Measurements from ENCODE around the gene SPTB.

The SPTB gene

DNA sequence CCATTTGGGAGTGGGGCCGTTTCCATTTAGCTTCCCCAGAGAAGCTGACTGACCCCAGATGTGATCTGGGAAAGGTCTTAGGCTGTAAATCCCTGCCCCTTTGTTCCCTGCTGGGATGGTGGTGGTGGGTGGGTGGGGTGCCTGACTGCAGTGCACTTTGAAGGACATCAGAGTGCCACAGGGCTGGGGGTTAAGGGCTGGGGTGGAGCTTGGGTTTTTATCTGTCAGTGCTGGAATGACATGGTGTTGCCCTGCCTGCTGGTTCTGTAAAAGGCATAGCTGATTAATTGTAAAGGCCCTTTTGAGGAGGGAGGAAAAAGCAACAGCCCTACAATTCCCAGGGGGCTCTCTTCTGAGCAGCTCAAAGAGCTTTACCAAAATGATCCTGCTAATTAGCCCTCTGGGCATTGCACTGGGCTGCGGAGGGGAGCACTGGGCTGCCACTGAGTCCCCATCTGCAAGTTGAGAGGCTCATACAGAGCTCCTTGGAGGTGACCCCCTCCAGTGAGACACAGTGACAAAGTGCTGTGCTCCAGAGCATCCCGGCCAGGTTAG, 154.4 kb downstream of the SPTB start:
- DNase-seq, result peak; percentile 43

DNA sequence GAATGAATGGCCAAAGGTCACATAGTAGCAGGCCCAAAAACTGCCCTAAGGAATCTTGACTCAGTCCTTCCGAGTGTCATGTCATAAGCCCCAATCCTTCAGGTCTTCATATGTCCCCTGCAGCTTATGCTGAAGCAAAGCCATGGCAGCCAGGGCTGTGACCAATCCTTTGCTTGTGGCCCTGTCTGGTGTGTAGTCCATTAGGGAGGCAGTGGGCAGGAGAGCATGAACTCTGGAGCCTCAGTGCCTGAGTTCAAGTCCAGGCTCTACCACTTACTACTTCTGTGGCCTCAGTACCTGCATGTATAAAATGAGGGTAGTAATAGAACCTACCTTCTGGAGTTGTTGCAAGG, 155.2 kb downstream of the SPTB start:
- no peak for DNase-seq

DNA sequence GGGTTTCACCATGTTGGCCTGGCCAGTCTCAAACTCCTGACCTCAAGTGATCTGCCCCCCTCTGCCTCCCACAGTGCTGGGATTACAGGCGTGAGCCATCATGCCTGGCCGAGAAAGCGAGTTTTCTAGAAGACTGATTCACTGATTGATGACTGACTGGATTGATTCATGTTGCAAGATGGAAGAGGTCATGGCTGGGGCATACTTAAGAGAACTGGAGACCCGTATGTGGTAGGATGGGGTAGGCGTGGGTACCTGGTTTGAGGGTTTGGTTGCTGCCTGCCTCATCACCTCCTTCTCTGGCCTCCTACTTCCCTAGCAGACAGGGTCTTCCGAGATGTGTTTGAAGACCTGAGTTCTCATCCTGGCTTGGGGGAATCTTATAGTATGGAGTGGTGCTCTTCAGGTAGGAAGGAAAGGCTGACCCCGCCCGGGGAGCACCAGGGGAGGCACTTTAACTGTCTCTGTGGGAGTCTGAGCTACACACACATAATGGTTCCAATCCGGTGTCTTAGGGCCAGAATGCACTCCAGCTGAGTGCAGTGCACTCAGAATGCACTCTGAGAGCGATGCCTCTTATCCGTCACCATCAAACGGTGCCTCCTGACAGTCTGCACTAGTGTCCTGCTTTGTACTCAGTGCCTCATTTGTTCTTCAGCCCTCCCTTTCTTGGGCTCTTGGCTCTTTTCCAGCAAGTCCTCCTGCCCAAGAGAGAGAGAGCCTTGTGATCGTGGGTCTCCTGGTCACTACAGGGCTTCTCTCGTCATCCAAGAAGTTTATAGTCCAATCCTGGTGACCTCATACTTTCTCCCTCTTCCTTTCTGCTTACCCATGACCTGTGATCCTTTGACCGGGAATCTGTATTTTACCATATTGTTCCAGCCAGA, 155.8 kb downstream of the SPTB start:
- peak; percentile 65 for DNase-seq

DNA sequence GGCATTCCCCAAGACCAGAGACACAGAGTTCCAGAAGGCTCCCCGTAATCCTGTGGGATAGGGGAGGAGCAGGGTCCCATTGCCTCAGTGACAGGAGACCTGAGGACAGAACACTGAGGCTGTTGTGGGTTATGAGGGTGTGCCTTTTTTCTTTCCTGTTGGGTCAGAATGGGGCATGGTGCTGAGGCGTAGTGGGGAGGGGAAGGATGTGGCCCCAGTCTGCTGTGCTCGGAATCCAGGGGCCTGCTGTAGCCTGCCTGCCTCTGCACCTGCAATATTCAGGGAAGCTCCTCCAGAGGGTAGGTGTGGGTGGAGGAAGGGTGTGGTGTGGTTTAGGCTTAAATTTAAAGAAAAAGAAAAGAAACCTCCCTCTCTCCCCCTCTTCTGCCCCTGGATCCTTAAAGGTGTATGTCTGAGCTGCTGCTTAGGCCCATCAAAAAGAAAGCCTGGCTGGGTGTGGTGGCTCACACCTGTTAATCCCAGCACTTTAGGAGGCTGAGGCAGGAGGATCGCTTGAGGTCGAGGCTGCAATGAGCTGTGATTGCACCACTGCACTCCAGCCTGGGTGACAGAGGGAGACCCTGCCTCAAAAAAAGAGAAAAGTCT, 156.8 kb downstream of the SPTB start:
- no peak for DNase-seq

DNA sequence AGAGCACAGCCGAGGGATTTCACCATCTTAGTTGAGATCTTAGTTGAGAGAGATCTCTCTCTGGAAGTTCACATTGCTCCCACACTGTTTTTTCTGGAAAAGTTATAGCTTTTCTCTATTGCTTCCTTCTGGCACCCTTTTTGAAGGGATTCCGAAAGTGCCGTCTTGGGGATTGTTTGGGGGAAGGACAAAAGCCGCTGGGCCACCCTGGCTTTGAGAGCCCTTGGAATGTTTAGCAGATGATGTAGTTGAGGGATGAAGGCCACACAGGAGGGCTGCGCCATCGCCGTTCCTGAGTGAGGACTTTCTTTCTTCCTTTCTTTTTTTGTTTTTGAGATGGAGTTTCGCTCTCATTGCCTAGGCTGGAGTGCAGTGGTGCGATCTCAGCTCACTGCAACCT, 157.8 kb downstream of the SPTB start:
- DNase-seq, result no peak

DNA sequence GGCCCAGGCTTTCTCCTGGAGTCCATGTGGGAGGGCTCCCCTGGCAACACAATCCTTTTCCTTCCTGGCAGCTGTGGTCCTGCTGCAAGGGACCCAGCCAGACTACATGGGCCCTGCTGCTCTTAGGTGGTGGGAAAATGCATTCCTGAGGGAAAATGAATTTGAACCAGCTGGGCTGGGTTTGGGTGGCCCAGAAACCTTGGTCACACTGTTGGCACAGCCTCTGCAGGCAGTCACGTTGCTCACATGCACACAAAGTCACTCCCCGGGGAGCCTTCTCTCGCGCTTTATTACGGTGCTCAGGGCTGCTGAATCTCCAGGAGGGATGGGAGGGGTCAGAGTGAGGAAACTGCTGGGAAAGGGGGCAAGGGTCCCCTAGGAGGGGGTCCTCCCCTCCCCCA, 158.3 kb downstream of the SPTB start:
- no peak for DNase-seq

DNA sequence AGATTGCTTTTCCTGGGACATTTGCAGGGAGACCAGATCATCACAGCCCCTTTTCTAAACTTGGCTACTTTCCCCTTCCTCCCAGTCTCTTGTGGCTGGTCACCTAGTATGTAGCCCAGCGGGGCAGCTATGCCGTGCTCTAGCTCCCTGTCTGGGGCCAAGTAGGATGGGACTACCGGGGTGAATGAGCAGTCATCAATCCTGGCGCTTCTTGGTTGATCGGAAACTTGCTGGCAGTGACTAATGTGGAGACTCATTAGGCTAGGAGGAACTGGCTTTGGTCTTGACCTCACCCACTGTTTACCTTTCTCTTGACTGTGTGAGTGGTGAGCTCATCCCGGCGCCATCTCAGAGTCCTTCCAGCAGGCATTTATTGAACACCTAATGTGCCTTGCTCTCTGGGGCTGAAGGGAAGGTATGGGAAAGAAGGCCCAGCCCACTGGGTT, 159.6 kb downstream of the SPTB start:
- DNase-seq, result no peak

DNA sequence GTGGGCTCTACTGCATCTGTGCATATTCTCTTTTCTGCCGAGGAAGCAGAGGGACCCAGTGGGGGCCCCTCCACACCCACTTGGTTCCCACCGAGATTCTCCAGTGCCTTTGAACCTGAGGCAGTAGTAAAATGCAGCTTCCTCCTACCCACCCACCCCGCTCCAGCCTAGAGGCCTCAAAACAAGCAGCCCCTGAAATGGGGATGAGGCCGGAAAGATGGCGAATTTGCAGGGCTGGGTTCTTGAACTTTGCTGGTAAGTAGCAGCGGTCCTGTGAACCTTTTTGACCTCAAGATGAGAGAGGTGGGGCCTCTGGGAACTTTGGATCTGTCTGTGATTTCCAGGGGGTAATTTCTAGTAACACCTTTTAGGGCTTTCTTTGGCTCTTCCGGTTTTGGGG, 160.1 kb downstream of the SPTB start:
- DNase-seq, result no peak

DNA sequence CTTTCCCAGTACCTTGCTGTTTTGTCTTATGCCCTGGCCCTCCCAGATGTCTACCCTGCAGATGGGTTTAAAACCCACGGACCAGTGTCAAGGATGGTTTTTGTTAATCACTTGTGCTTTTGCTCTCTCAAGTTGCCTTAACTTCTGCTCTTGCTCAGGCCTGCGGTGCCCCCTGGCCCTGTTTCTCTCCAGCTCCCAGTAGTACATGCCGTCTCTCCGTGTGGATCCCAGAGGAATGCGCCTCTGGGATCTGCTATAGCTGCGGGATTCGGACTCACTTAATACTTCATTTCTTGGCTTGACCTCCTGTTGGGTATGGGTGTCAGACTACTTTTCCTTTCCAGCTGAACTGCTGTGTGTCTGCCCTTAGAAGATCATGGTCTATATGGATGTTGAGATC, 160.9 kb downstream of the SPTB start:
- DNase-seq, result no peak

DNA sequence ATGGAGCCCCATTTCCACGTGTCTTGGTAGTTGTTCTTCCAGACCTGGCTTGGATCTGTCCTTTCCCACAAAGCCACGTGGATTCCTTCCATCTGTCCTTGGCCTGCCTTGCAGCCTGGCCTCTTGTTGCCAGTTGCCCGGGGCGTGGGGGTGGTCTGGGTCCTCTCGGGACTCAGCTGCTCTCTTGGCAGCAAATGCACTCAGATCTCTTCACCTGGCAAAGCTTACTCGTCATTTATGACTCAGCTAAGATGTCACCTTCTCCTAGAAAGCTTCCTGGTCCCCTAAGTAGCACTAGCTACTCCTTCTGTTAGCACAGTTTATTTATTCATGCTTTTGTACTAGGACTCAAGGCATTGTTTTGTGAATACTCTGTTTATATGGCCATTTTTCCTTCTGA, 161.8 kb downstream of the SPTB start:
- no peak for DNase-seq

DNA sequence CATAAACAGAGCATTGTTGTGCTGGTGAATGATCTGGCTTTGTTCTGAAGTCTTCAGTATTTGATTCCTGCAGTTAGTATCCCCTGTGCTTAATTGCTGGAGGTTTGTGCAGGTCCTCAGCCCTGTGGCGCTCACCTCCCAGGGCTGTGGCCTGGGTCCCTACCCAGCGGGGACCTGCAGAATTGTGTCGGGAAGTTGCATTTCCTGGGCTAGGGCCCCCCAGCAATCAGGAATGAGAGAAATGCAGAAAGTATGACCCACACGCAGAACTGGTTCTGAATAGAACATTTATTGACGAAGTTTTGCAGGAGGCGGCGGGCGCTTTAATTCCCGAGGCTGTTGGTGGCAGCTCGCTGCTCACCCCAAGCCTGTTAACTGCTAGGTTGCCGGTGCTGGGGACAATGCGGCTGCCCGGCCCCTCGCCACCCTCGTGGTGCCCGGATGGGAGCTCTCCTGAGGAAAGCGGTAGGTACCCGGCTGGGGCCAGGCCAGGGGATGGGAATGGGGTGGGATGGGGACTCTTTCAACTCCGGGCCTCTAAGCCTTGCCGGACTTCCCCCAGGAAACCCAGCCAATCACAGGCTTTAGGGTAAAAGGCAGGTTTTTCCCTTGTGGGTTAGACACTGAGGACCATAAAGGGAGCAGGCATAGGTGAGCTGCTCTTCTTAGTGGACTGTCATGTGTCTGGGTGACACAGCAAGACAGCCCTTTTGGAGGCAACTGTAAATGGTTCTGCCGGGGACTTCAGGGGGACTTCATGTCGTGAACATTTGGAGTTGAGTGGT, 163.9 kb downstream of the SPTB start:
- peak; percentile 70 for DNase-seq

DNA sequence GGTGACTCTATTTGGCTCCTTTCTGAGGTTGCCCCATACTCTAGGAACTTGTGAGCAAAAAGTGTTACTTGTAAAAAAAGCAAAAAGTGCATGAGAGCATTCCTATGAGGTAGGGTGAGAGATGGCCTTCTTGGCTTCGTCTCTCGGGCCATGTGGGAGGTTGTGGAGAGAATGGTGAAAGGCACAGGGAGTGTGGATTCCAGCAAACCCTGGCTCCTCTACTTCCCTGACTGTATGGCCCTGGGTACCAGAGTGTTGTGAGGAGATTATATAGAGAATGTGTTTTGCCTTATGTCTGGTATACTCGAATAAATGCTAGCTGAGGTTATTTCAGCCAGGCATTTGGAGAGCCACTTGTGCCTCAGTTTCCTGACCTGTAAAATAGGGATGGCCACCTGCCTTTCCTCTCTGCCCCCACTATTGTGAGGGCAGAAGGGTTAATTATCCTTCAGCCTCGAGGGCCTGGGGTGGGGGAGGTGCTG, 164.5 kb downstream of the SPTB start:
- DNase-seq, result no peak

DNA sequence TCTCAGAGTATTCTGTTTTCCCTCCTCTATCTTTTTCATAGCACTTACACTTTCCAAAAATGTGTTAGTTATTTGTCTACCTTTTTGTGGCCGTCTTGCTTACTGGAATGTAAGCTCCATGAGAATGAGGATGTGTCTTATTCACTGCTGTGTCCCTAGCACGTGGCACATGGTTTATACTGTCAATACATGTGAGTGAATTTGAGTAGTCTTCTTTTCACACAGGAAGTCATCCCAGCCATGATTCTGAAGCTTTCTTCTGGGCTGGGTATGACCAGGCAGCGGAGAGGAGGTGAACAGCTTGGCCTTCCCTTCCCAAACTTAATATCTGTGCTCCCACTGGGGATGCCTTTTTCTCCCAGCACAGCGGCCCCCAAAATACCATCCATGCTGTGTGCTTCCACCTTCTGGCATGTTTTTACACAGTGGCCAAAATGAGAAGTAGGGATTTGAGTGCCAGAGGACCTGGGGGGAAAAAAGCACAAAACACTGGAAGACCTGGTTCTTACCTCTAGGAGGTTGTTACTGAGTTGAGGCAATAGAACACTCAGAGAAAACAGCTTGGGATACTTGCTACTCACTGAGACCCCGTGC, 165.2 kb downstream of the SPTB start:
- no peak for DNase-seq

DNA sequence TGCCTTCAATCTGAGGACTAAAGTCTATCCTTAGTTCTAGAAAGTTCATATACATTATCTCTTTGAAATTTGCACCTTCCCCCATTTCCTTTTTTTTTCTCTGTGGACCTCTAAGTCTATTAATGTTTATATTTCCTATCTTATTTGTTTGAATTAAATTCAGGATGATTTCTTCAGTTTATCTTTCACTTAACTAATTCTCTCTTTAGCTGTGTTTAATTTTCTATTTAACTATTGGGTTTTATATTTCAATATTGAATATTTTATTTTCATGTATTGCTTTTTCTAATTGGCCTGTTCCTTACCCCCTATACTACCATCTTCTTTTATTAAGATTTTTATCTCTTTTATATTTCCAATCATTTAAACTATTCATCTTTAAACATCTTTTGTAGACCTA, 166.0 kb downstream of the SPTB start:
- no peak for DNase-seq

DNA sequence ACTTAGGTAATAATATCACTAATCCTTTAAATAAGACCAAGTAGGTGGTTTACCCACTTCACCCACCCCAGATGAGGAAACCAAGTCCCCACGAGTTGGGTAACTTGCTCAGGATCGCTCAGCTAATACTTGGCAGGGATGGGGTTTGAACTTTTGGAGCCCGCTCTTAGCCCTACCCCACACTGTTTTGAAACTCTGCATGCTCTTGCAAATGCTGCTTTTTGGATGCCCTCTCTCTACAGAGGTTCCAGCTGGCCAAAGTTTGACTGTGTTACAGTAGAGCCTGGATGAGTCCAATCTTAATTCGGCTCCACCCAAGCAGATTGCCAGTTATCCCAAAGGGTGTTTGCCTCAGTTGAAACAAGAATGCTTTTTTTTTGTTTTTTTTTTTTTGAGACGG, 168.7 kb downstream of the SPTB start:
- no peak for DNase-seq

DNA sequence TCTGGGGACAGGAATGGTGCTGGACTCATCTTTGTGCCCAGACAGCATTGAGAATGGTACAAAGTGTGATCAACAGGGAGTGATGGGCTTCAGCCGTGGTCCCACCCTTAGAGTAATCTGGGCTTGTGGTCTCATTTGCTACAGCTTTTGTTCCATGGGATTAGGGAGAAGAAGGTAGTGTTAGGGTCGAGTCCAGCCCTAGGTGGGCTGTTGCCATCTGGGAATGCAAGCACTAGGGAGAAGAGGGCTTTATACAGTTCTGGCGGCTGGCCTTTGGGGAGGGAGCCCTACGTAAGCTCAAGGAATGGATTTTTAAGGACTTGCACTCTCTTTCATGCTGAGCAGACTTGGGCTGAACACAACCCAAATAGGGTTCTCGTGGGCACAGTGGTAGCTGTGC, 170.6 kb downstream of the SPTB start:
- DNase-seq, result no peak

DNA sequence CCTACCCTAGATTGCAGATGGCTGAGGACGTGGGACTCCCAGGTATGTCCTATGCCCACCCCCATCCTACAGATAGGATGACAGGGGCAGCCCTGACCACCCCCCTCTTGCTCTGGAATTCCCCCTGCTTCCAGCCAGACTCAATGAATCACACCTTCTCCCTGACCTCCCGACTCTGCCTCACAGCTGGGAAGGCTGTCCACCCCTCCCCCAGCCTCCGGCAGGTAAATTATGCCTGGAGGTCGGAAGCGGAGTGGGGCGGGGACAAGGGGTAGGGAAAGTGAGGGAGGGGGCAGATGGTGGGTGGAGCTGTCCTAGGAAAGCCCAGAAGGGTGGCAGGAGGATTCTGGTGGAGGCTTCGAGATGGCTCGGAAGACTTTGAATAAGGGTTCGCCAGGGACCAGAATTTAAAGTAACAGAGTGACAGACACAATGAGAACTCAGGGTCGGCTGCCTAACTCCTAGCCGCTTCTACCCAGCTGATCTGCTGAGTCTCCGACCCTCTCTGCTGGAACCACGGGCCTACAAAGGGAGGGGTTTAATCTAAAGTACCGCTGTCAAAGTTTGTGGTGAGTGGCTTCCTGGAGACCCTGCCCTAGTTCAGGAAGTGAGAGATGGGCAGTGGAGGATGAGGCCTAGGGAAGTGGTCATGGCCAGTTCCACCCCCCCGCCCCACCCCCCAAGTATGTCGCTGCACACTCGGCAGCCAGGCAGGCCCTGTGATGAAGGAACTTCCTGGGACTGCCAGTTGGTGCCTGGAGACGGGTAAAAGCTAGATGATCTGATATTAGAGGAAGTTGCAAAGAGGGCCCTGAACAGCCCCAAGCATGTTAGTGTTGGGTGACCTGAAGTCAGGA, 171.3 kb downstream of the SPTB start:
- DNase-seq, result no peak

DNA sequence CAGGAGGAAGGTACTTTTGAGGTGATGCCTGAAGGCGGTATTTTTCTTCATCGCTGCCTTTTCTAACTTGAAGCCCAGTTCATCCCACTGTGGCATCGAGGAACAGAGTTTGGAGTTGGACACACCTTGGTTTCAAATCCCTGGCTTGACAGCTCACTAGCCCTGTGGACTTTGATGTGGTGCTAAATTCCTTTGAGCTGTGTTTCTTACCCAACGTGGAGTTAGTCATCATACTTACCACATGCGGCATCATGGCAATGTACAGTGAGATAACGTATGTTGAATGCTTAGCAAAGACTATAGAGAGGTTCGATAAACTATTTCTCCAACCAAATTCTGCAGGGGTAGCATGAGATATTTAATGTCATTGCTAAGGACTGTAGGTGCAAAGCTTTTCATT, 172.0 kb downstream of the SPTB start:
- DNase-seq, result no peak

DNA sequence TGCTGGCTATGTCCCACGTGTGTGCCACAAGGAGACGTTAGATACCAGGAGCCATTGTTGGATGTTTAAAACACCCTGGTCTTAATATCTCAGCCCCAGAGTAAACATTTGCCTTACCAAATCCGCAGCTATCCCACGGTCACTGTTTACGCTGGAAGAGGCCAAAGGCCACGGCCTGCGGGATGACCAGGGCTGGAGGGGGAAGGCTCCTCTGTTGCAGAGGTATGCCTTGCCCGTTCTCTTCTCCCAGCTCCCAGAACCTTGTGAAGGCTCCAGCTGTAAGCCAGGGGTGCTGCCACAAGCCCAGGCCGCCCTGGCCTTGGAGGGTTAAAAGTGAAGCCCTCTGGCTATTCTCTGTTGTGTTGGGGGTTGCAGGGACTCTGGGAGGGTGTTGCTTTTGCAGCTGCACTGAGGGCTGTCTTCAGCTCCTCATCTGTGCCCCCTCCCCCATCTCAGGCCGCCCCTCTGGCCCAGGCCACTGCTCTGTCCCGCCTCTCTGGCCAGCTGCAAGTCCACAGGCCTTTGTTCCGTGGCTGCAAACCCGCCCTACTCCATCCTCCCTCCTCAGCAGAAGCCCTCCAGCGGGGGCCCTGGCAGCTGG, 173.0 kb downstream of the SPTB start:
- peak; percentile 72 for DNase-seq

DNA sequence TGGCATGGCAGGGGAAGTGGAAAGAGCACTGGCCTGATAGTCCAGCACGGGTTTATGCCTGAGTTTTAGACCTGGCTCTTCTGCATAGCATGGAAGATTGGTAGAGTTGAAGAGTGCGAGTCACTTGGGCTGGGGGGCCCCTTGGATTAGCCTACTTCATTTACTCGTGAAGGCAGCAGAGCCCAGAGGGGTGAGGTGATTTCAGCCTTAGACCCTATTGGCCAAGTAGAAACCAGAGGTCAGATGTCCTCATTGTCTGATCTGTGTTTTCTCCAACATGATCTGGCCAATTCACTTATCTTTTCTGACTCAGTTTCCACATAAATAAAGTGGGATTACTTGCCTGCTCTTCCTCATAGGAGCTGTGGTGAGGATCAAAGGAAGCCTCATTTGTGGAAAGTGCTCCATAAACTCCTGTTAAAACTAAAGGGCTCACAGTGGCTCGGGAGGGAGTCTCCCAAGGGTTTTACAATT, 173.6 kb downstream of the SPTB start:
- DNase-seq, result no peak

DNA sequence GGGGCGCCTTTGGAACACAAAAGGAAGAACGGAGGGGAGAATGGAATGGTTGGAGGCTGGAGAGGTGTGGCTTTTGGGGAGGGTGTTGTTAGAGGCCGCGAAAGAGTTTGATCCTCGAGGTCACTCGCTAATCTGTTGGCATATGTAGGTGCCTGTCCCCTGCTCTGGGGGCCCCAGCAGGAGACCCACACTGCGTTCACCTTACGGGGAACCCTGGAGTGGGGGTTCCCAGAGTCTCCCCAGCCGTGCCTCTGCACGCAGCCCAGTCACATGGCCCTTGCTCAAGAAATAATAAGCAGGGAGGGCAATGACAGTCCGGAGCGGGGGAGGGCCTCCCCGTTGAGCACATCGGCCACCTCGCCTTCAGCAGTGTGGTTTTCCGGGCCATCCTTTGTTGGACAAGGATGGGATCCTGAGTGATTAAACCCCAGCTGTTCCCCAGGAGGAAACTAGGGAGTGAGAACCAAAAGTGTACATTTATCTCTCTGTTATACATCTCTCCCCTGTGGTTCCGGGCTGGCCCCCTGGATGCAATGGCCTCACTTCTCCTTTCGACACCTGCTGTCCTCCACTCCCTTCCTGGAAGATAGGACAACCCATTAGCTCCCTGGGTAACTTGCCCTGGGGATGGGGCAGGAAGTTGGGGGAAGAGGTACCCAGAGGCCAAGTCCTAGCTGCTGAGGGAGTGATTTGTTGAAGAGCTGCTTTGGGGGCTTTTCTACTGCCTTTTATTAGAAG, 174.2 kb downstream of the SPTB start:
- peak; percentile 68 for DNase-seq
